NT2/D1 (cell line): Measurements from ENCODE around the gene ENDOV.

Experiments
- DNase-seq: peaks from one replicate; pipeline ENCODE4 v3.0.0-alpha.2; 2011; ENCODE audit warnings: low read depth, low spot score
- H3K27me3 ChIP-seq: 2 replicates; pipeline ENCODE4 v1.6.0; 2011; ENCODE audit warnings: mild to moderate bottlenecking; ENCODE audit not compliant: insufficient read length, insufficient read depth
- H3K36me3 ChIP-seq: 2 replicates; pipeline ENCODE4 v1.6.1; 2011; ENCODE audit warnings: mild to moderate bottlenecking, low read length, mixed read lengths; ENCODE audit not compliant: insufficient read depth, insufficient read length
- H3K4me1 ChIP-seq: 2 replicates; pipeline ENCODE4 v1.5.1; 2011; ENCODE audit not compliant: insufficient read depth, insufficient read length
- H3K4me3 ChIP-seq: 2 replicates; pipeline ENCODE4 v1.5.1; 2011; ENCODE audit warnings: low read depth; ENCODE audit not compliant: insufficient read length
- H3K9ac ChIP-seq: 2 replicates; pipeline ENCODE4 v1.6.0; 2011; ENCODE audit warnings: low read depth; ENCODE audit not compliant: insufficient read length
- H3K9me3 ChIP-seq: 2 replicates; pipeline ENCODE4 v1.5.1; 2011; ENCODE audit warnings: mild to moderate bottlenecking, low read length; ENCODE audit not compliant: insufficient read depth
- SUZ12 ChIP-seq: IDR thresholded peaks from 2 replicates; pipeline ENCODE4 v1.6.1; 2011; ENCODE audit not compliant: insufficient read length, insufficient read depth; ENCODE audit errors: extremely low read depth
- YY1 ChIP-seq: IDR thresholded peaks from 2 replicates; pipeline ENCODE4 v1.6.1; 2011; ENCODE audit not compliant: insufficient read length, insufficient read depth
- ZNF274 ChIP-seq: IDR thresholded peaks from 2 replicates; pipeline ENCODE4 v1.6.1; 2011; ENCODE audit warnings: mild to moderate bottlenecking, low read depth, low read length

The ENDOV gene

DNA sequence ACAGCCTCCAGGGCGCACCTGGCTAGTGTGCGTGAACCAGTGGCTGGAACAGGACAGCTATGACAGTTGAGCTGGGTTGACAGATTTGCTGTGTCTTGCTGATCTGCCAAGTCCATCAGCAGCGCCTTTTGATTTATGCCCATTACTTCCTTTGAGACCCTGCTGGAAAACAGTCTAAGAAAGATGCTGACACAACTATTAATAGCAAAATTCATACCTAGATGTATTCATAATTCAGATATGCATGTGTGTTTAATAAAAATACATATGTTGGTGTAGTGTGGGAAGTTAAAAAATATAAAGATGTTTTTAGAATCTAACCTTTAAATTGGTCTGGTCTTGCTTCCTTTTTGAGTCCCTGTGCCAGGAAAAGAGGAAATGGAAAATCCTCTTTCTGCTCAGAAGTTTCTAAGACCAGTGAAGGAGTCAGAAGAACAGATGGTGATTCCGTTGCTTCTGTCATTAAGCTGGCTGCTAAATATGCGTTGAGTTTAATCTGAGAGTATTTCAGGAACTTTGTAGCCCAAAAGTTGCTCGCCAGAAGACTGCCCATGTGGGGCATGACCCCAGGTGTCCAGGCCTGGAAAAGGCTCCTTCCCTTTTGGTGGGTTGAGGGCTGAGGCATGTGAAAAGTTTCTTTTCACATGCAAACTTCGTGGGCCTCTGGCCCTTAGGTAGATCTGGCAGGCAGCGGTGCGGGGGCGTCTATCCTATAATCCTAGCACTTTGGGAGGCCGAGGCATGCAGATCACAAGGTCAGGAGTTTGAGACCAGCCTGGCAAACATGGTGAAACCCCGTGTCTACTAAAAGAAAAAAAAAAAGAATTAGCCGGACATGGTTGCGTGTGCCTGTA lies 40.0 kb upstream of the ENDOV start:
- H3K4me1 ChIP-seq: peaks cover 8% of the 10 kb centered on the region
- no peak overlapping the region for H3K4me3 ChIP-seq
- H3K9ac ChIP-seq: no peak overlapping the region
- DNase-seq: no peak
- H3K27me3 ChIP-seq: no peaks in the 10 kb centered on the region
- H3K36me3 ChIP-seq: peaks cover 92% of the 10 kb centered on the region
- no peaks in the 10 kb centered on the region for H3K9me3 ChIP-seq
- TF ChIP-seq YY1: no peak
- no peak for TF ChIP-seq ZNF274
- no peak for TF ChIP-seq SUZ12

- H3K4me3 ChIP-seq: no peak overlapping the region
- no peaks in the 10 kb centered on the region for H3K9me3 ChIP-seq
- peaks cover 94% of the 10 kb centered on the region for H3K36me3 ChIP-seq
- no peak overlapping the region for H3K9ac ChIP-seq
- H3K4me1 ChIP-seq: peaks cover 8% of the 10 kb centered on the region
- H3K27me3 ChIP-seq: no peaks in the 10 kb centered on the region
- DNase-seq: no peak
- no peak for TF ChIP-seq SUZ12
- no peak for TF ChIP-seq ZNF274
- TF ChIP-seq YY1: no peak
Measured at GRCh38 chr17:80376531-80376930, 38.4 kb upstream of the ENDOV start.

- no peak for DNase-seq
- TF ChIP-seq YY1: no peak
Measured at GRCh38 chr17:80377798-80378197, 37.2 kb upstream of the ENDOV start.

GRCh38 chr17:80379348-80379747 lies 35.6 kb upstream of the ENDOV start:
- peaks cover 97% of the 10 kb centered on the region for H3K36me3 ChIP-seq
- no peak for TF ChIP-seq YY1
- TF ChIP-seq ZNF274: no peak
- no peak for TF ChIP-seq SUZ12

More at GRCh38 chr17:80377798-80378197, 37.2 kb upstream of the ENDOV start:
- H3K27me3 ChIP-seq: no peaks in the 10 kb centered on the region
- H3K4me1 ChIP-seq: peaks cover 8% of the 10 kb centered on the region
- peaks cover 96% of the 10 kb centered on the region for H3K36me3 ChIP-seq
- H3K9ac ChIP-seq: no peak overlapping the region
- H3K4me3 ChIP-seq: no peak overlapping the region
- no peaks in the 10 kb centered on the region for H3K9me3 ChIP-seq

GRCh38 chr17:80380068-80380467 lies 34.9 kb upstream of the ENDOV start:
- Histone ChIP-seq H3K9me3 (no peaks in the 10 kb centered on the region), H3K4me1 (no peaks in the 10 kb centered on the region), H3K27me3 (no peaks in the 10 kb centered on the region), H3K9ac (no peak overlapping the region), H3K36me3 (peaks cover 97% of the 10 kb centered on the region), H3K4me3 (no peak overlapping the region)
- DNase-seq: no peak
- no peak for TF ChIP-seq SUZ12
- no peak for TF ChIP-seq ZNF274
- no peak for TF ChIP-seq YY1

More at GRCh38 chr17:80379348-80379747, 35.6 kb upstream of the ENDOV start:
- Histone ChIP-seq H3K4me3 (no peak overlapping the region), H3K27me3 (no peaks in the 10 kb centered on the region), H3K9ac (no peak overlapping the region), H3K9me3 (no peaks in the 10 kb centered on the region), H3K4me1 (peaks cover 4% of the 10 kb centered on the region)
- no peak for DNase-seq

DNA sequence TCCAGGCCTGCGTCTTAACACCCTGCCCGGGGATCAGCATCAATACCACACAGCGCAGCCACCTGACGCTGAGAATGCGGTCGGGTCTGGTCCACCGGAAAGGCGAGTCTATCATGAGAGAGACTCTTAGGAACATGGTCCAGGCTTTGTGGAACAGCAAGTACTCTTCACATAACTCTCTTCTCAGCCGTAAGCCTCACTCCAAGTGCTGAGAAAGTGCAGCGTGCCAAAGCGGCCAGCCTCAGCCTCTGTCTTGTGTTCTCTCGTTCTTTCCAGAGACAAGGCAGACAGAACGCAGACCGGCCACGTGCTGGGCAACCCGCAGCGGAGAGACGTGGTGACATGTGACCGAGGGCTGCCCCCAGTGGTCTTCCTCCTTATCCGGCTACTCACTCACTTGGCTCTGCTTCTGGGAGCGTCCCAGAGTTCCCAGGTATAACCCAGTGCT lies 34.4 kb upstream of the ENDOV start:
- H3K4me1 ChIP-seq: no peaks in the 10 kb centered on the region
- H3K9me3 ChIP-seq: no peaks in the 10 kb centered on the region
- TF ChIP-seq SUZ12 (no peak), ZNF274 (no peak), YY1 (no peak)
- no peak overlapping the region for H3K9ac ChIP-seq
- peaks cover 98% of the 10 kb centered on the region for H3K36me3 ChIP-seq
- no peaks in the 10 kb centered on the region for H3K27me3 ChIP-seq
- no peak for DNase-seq
- no peak overlapping the region for H3K4me3 ChIP-seq

DNA sequence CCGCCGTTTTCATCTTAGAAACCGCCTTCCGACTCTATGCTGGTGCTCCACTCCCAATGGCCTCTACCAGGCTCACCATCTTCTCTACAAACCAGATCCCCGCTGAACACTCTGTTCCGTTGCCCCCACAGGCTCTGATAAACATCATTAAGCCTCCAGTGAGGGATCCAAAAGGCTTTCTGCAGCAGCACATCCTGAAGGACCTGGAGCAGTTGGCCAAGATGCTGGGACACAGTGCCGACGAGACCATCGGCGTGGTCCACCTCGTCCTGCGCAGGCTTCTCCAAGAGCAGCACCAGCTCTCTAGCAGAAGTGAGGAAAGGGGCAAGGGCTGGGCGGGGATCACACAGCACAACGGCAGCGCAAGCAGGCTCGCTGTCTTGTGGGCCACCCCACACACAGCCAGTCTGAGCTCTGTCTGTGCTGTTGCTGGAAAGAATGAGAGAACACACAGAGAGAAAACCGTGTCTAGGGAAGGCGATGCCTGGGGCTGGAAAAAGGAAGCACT lies 33.5 kb upstream of the ENDOV start:
- Histone ChIP-seq H3K4me1 (no peaks in the 10 kb centered on the region), H3K9me3 (no peaks in the 10 kb centered on the region), H3K36me3 (peaks cover 98% of the 10 kb centered on the region), H3K27me3 (no peaks in the 10 kb centered on the region), H3K4me3 (no peak overlapping the region), H3K9ac (no peak overlapping the region)
- DNase-seq: no peak
- TF ChIP-seq ZNF274 (no peak), YY1 (no peak), SUZ12 (no peak)
